ENCODE results near the gene GIMAP6.
"Not testable (repeated sequence)": the region's sequence is repeated elsewhere in the genome, so short reads cannot be mapped to it uniquely, and the experiment has no call there.

DNA sequence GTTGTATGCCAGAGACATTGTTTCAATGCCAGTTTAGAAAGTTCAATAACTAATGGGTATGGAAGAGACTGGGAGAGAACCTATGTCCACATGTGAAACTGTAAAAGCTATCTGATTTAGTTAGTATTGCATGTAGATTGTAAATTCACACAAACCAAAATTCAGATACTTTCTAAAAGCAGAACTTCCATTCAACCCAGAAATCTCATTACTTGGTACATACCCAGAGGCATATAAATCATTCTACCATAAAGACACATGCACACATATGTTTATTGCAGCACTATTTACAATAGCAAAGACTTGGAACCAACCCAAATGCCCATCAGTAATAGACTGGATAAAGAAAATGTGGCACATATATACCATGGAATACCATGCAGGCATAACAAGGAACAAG, 30.6 kb upstream of the GIMAP6 start:
- TF ChIP-seq, protein P1, sequence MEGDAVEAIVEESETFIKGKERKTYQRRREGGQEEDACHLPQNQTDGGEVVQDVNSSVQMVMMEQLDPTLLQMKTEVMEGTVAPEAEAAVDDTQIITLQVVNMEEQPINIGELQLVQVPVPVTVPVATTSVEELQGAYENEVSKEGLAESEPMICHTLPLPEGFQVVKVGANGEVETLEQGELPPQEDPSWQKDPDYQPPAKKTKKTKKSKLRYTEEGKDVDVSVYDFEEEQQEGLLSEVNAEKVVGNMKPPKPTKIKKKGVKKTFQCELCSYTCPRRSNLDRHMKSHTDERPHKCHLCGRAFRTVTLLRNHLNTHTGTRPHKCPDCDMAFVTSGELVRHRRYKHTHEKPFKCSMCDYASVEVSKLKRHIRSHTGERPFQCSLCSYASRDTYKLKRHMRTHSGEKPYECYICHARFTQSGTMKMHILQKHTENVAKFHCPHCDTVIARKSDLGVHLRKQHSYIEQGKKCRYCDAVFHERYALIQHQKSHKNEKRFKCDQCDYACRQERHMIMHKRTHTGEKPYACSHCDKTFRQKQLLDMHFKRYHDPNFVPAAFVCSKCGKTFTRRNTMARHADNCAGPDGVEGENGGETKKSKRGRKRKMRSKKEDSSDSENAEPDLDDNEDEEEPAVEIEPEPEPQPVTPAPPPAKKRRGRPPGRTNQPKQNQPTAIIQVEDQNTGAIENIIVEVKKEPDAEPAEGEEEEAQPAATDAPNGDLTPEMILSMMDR (conservative IDR thresholded peaks at IDR 0.05; ENCODE audit: low read depth, low read length) = not testable (repeated sequence)
- not testable (repeated sequence) for TF ChIP-seq POLR2A (IDR thresholded peaks at IDR 0.05; ENCODE audit: low read depth, low read length); FOS (IDR thresholded peaks at IDR 0.05; ENCODE audit: low read depth, low read length); RFX5 (IDR thresholded peaks at IDR 0.05; ENCODE audit: low read depth, low read length); MXI1 (IDR thresholded peaks at IDR 0.05; ENCODE audit: borderline replicate concordance, low read depth, low read length); RAD21 (IDR thresholded peaks at IDR 0.05; ENCODE audit: low read length); CHD1 (IDR thresholded peaks at IDR 0.05; ENCODE audit: low read depth, low read length); MAZ (IDR thresholded peaks at IDR 0.05; ENCODE audit: borderline replicate concordance, low read depth, low read length); CEBPB (IDR thresholded peaks at IDR 0.05; ENCODE audit: low read depth, low read length); MAFK (IDR thresholded peaks at IDR 0.05; ENCODE audit: low read depth, low read length); SMC3 (IDR thresholded peaks at IDR 0.05; ENCODE audit: low read depth, low read length); BHLHE40 (IDR thresholded peaks at IDR 0.05; ENCODE audit: low read depth, low read length)
- TF ChIP-seq, protein P2, sequence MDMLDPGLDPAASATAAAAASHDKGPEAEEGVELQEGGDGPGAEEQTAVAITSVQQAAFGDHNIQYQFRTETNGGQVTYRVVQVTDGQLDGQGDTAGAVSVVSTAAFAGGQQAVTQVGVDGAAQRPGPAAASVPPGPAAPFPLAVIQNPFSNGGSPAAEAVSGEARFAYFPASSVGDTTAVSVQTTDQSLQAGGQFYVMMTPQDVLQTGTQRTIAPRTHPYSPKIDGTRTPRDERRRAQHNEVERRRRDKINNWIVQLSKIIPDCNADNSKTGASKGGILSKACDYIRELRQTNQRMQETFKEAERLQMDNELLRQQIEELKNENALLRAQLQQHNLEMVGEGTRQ (IDR thresholded peaks at IDR 0.05; ENCODE audit: low read depth, low read length) = not testable (repeated sequence)
